ENCODE results near the gene HSPB1.

DNA sequence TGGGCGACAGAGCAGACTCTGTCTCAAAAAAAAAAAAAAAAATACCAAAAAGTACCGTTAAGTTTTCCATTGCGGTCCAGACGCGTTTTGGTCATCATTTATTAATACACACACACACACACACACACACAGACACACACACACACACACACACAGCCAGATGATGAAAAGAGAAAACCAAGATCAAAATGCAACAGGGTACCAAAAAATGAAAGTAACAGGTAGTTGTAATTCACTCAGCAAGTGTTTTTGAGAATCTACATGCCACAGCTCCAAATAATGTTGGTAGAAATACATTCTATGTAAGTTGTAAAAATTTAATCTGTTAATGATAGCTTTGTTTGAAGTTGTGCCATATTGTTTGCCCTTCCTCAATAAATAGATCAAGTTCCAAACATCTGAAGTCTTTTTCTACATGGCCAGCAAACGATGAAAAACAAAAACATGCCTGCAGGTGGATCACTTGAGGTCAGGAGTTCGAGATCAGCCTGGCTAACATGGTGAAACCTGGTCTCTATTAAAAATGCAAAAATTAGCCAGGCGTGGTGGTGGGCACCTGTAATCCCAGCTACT, 46.9 kb downstream of the HSPB1 start:
- TF ChIP-seq POLR2A (IDR thresholded peaks at IDR 0.05) (no peak), POLR2AphosphoS5 (IDR thresholded peaks at IDR 0.05) (no peak), EP300 (IDR thresholded peaks at IDR 0.05) (no peak)
- TF ChIP-seq, protein P1, sequence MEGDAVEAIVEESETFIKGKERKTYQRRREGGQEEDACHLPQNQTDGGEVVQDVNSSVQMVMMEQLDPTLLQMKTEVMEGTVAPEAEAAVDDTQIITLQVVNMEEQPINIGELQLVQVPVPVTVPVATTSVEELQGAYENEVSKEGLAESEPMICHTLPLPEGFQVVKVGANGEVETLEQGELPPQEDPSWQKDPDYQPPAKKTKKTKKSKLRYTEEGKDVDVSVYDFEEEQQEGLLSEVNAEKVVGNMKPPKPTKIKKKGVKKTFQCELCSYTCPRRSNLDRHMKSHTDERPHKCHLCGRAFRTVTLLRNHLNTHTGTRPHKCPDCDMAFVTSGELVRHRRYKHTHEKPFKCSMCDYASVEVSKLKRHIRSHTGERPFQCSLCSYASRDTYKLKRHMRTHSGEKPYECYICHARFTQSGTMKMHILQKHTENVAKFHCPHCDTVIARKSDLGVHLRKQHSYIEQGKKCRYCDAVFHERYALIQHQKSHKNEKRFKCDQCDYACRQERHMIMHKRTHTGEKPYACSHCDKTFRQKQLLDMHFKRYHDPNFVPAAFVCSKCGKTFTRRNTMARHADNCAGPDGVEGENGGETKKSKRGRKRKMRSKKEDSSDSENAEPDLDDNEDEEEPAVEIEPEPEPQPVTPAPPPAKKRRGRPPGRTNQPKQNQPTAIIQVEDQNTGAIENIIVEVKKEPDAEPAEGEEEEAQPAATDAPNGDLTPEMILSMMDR (IDR thresholded peaks at IDR 0.05), result no peak
